Retina (tissue), 1 donor: ENCODE data around the gene NEIL3.
A peak's percentile ranks its signal among the peaks of the same experiment; 100 is the strongest.
"Not testable (repeated sequence)": the region's sequence is repeated elsewhere in the genome, so short reads cannot be mapped to it uniquely, and the experiment has no call there.

Experiments
- DNase-seq: peaks from one replicate; pipeline ENCODE4 v3.0.0-alpha.2; 2016

Gene NEIL3

GRCh38 chr4:177302371-177303100 is 7.1 kb upstream of the NEIL3 start:
- DNase-seq, result no peak

- DNase-seq, result no peak
Measured at GRCh38 chr4:177304094-177304493, 5.6 kb upstream of the NEIL3 start.

- not testable (repeated sequence) for DNase-seq
Measured at GRCh38 chr4:177304864-177305263, 4.8 kb upstream of the NEIL3 start.

- no peak for DNase-seq
Measured at GRCh38 chr4:177308125-177308524, 1.5 kb upstream of the NEIL3 start.

GRCh38 chr4:177308847-177309521 is 690 bp upstream of the NEIL3 start:
- no peak for DNase-seq

- DNase-seq, result no peak
Measured at GRCh38 chr4:177311589-177311988, 1.9 kb downstream of the NEIL3 start.

- DNase-seq, result no peak
Measured at GRCh38 chr4:177313263-177313662, 3.6 kb downstream of the NEIL3 start.

- DNase-seq, result no peak
Measured at GRCh38 chr4:177315767-177316464, 6.2 kb downstream of the NEIL3 start.

- DNase-seq, result no peak
Measured at GRCh38 chr4:177320721-177321120, 11.0 kb downstream of the NEIL3 start.

GRCh38 chr4:177321647-177322046 is 12.0 kb downstream of the NEIL3 start:
- DNase-seq, result no peak

GRCh38 chr4:177322266-177322665 is 12.6 kb downstream of the NEIL3 start:
- no peak for DNase-seq

- DNase-seq, result no peak
Measured at GRCh38 chr4:177322881-177323280, 13.2 kb downstream of the NEIL3 start.

- DNase-seq, result no peak
Measured at GRCh38 chr4:177323416-177323815, 13.7 kb downstream of the NEIL3 start.

- DNase-seq, result no peak
Measured at GRCh38 chr4:177332119-177332518, 22.4 kb downstream of the NEIL3 start.

- DNase-seq, result peak; percentile 13
Measured at GRCh38 chr4:177339477-177340374, 30.1 kb downstream of the NEIL3 start.

- DNase-seq, result no peak
Measured at GRCh38 chr4:177348348-177348747, 38.7 kb downstream of the NEIL3 start.

GRCh38 chr4:177349191-177349590 is 39.5 kb downstream of the NEIL3 start:
- no peak for DNase-seq

GRCh38 chr4:177351622-177352244 is 42.1 kb downstream of the NEIL3 start:
- DNase-seq, result no peak

GRCh38 chr4:177356206-177356605 is 46.5 kb downstream of the NEIL3 start:
- DNase-seq, result no peak

GRCh38 chr4:177356921-177357320 is 47.2 kb downstream of the NEIL3 start:
- DNase-seq, result no peak

- no peak for DNase-seq
Measured at GRCh38 chr4:177367336-177367735, 57.7 kb downstream of the NEIL3 start.

GRCh38 chr4:177369372-177369771 is 59.7 kb downstream of the NEIL3 start:
- DNase-seq, result no peak
